Thoracic aorta (tissue), 2 donors: ENCODE results near the gene PUS10. TPM values are rescaled to one million over a fixed set of nuclear protein-coding genes. Genes with fewer than 3 reads are reported as not detected.
"Not testable (repeated sequence)": the region's sequence is repeated elsewhere in the genome, so short reads cannot be mapped to it uniquely, and the experiment has no call there.

Experiments
- ATAC-seq: fragments of 150-250 bp; one replicate; pipeline ENCODE4 v1.8.0; 2017; ENCODE audit warnings: low read depth; ENCODE audit not compliant: insufficient number of reproducible peaks, low FRiP score
- DNase-seq: peaks from one replicate; pipeline ENCODE4 v3.0.0-alpha.2; 2020; ENCODE audit warnings: low spot score
- H3K27ac ChIP-seq, 2 donors: fragments of 200-600 bp; sonication (generic); 1 replicate in 1 of 2; 2 replicates in 1 of 2; pipeline ENCODE4 v1.5.1; 2016; ENCODE audit warnings: mild to moderate bottlenecking in 2 of 2, moderate library complexity in 2 of 2
- H3K27me3 ChIP-seq: fragments of 200-600 bp; sonication (generic); replicated peaks from 2 replicates; pipeline ENCODE4 v1.6.0; 2016; ENCODE audit warnings: mild to moderate bottlenecking; ENCODE audit not compliant: insufficient read depth
- H3K36me3 ChIP-seq: fragments of 200-600 bp; sonication (generic); one replicate; pipeline ENCODE4 v1.5.1; 2016
- H3K4me1 ChIP-seq, 2 donors: fragments of 200-600 bp; sonication (generic); 1 replicate in 1 of 2; 2 replicates in 1 of 2; pipeline versions ENCODE4 v1.5.1 to v1.6.0; 2016; ENCODE audit warnings: low read depth in 2 of 2, mild to moderate bottlenecking in 1 of 2; ENCODE audit not compliant: control insufficient read depth in 1 of 2
- H3K4me3 ChIP-seq: fragments of 200-600 bp; sonication (generic); 2 replicates; pipeline ENCODE4 v1.5.1; 2016; ENCODE audit warnings: mild to moderate bottlenecking
- H3K9me3 ChIP-seq: fragments of 200-600 bp; sonication (generic); 2 replicates; pipeline ENCODE4 v1.5.1; 2016
- total RNA-seq, 2 donors: library from RNA; depleted of rRNA; stranded (reverse); fragments of >200 nt; gene quantifications; one replicate each; pipeline versions ENCODE4 v1.1.0 to v1.2.3, GENCODE V29; 2016
- TF ChIP-seq, protein P1 (sequence below): fragments of 200-600 bp; sonication (generic); IDR thresholded peaks from one replicate; pipeline ENCODE4 v1.5.1; 2019; ENCODE audit warnings: antibody characterized with exemption

The PUS10 gene
- total RNA-seq, 2 donors from 2014 or later: 2.6 to 3.0 TPM

DNA sequence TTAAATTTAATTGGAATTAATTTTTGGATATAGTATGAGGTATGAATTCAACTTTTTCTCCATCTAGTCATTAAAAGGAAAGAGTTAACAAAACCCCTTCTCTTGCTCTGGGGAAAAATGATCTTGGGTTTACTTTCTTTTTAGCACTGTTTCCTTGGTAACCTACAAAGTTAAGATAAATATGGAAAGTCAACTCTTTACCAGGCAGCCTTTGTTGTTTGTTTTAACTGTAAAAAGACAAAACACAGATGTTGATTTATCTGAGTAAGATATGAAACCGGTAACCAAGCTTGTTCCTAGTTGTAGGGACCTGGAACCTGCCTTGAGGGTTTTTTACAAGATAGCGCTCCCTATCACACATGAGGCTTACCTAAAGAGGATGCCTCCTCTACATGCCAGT lies 37.5 kb upstream of the PUS10 start:
- H3K36me3 ChIP-seq: peaks cover 7% of the 10 kb centered on the region
- DNase-seq (no peak), ATAC-seq (no peak)
- TF ChIP-seq, protein P1, sequence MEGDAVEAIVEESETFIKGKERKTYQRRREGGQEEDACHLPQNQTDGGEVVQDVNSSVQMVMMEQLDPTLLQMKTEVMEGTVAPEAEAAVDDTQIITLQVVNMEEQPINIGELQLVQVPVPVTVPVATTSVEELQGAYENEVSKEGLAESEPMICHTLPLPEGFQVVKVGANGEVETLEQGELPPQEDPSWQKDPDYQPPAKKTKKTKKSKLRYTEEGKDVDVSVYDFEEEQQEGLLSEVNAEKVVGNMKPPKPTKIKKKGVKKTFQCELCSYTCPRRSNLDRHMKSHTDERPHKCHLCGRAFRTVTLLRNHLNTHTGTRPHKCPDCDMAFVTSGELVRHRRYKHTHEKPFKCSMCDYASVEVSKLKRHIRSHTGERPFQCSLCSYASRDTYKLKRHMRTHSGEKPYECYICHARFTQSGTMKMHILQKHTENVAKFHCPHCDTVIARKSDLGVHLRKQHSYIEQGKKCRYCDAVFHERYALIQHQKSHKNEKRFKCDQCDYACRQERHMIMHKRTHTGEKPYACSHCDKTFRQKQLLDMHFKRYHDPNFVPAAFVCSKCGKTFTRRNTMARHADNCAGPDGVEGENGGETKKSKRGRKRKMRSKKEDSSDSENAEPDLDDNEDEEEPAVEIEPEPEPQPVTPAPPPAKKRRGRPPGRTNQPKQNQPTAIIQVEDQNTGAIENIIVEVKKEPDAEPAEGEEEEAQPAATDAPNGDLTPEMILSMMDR: no peak
- no peaks in the 10 kb centered on the region for H3K9me3 ChIP-seq
- no peak overlapping the region for H3K27ac ChIP-seq
- H3K4me1 ChIP-seq: no peaks in the 10 kb centered on the region
- no peaks in the 10 kb centered on the region for H3K27me3 ChIP-seq
- no peak overlapping the region for H3K4me3 ChIP-seq

DNA sequence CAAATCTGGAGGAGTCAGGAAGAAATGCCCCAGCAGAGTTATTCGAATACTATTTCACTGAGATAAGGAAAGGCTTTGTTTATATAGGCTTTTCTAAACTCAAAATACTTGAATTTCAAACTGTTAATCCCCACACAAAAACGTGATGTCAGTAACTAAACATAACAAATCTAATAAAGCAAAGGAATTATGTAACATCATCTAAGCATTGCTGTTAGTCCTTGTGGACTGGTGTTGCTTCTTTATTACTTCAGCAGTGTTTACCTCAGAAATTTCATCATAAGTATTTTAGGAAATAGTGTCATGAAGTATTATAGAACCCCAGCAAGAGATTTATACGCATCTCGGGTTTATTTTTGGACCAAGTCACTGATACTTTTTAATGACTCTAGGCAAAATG lies 27.9 kb upstream of the PUS10 start:
- Histone ChIP-seq H3K4me1 (peaks cover 23 to 28% of the 10 kb centered on the region in 2 donors), H3K36me3 (peaks cover 9% of the 10 kb centered on the region), H3K27me3 (no peaks in the 10 kb centered on the region), H3K9me3 (no peaks in the 10 kb centered on the region), H3K27ac (peak overlapping the region in 1 of 2 donors; percentile 4), H3K4me3 (no peak overlapping the region)
- TF ChIP-seq, protein P1: no peak
- DNase-seq (no peak), ATAC-seq (no peak)

DNA sequence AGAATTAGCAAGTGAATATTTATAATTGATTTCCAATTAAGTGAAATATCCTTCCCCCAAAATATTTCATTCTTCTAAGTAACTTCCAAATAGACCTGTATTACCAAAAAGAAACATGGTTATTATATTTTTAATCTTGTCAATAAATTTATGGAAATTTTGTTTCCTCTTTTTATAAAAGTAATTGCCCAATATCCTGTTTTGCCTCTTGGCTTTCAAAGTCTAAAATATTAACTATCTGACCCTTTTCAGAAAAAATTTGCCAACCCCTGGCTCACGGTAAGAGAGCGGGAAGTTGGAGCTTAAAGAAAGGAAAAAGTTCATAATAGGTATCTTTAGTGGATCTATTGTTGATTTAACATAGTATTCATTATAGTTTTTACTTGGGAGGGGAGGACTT lies 27.2 kb upstream of the PUS10 start:
- H3K4me1 ChIP-seq: peaks cover 23 to 28% of the 10 kb centered on the region in 2 donors
- H3K27ac ChIP-seq: peak overlapping the region in 1 of 2 donors; percentile 4
- no peak overlapping the region for H3K4me3 ChIP-seq
- ATAC-seq (no peak), DNase-seq (no peak)
- H3K9me3 ChIP-seq: no peaks in the 10 kb centered on the region
- peaks cover 9% of the 10 kb centered on the region for H3K36me3 ChIP-seq
- no peaks in the 10 kb centered on the region for H3K27me3 ChIP-seq
- TF ChIP-seq, protein P1: no peak

DNA sequence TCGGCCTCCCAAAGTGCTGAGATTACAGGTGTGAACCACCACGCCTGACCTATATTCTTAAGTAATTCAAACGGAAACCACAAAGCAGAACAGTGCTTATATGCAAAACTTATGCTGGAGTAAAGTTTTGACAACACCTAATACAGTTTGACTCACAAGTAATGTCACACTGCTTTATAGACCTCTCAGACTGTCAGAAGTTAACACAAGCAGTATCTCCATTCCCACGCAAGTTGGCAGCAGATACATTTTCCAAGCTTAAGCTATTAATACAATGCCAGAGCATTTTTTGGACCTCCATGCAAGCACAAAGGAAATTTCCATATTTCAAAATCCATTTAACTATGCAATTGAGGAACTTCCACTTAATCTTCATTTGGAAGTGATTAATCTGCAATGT lies 26.6 kb upstream of the PUS10 start:
- TF ChIP-seq, protein P1: no peak
- Histone ChIP-seq H3K27ac (no peak overlapping the region), H3K27me3 (no peaks in the 10 kb centered on the region), H3K9me3 (no peaks in the 10 kb centered on the region), H3K4me1 (peaks cover 23 to 28% of the 10 kb centered on the region in 2 donors), H3K4me3 (no peak overlapping the region), H3K36me3 (peaks cover 9% of the 10 kb centered on the region)
- no peak for ATAC-seq
- DNase-seq: no peak

DNA sequence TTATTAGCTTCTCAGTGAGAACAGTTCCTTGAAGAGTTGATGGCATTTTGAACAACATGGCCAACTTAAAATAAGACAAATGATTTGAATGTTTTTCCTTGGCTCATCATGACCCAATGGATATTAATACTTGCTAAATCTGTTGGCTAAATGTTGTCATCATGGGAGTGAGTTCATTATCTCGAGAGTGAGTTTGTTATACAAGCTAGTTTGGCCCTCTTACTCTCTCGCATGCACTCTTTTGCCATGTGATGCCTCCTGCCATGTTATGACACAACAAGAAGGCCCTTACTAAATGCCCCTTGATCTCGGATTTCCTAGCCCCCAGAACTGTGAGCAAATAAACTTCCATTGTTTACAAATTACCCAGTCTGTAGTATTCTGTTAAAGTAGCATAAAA lies 24.8 kb upstream of the PUS10 start:
- H3K9me3 ChIP-seq: peaks cover 5% of the 10 kb centered on the region
- H3K4me1 ChIP-seq: peaks cover 23 to 28% of the 10 kb centered on the region in 2 donors
- H3K27ac ChIP-seq: no peak overlapping the region
- no peak for DNase-seq
- no peak overlapping the region for H3K4me3 ChIP-seq
- no peak for ATAC-seq
- no peaks in the 10 kb centered on the region for H3K36me3 ChIP-seq
- TF ChIP-seq, protein P1: no peak
- H3K27me3 ChIP-seq: no peaks in the 10 kb centered on the region

DNA sequence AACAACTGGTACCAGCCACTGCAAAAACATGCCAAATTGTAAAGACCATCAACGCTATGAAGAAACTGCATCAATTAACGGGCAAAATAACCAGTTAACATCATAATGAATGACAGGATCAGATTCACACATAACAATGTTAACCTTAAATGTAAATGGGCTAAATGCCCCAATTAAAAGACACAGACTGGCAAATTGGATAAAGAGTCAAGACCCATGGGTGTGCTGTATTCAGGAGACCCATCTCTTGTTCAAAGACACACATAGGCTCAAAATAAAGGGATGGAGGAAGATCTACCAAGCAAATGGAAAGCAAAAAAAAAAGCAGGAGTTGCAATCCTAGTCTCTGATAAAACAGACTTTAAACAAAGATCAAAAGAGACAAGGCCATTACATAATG lies 18.6 kb upstream of the PUS10 start:
- H3K27ac ChIP-seq, H3K4me3 ChIP-seq, ATAC-seq, H3K9me3 ChIP-seq, H3K4me1 ChIP-seq, H3K27me3 ChIP-seq, DNase-seq: not testable (repeated sequence)
- peaks cover 36% of the 10 kb centered on the region for H3K36me3 ChIP-seq

DNA sequence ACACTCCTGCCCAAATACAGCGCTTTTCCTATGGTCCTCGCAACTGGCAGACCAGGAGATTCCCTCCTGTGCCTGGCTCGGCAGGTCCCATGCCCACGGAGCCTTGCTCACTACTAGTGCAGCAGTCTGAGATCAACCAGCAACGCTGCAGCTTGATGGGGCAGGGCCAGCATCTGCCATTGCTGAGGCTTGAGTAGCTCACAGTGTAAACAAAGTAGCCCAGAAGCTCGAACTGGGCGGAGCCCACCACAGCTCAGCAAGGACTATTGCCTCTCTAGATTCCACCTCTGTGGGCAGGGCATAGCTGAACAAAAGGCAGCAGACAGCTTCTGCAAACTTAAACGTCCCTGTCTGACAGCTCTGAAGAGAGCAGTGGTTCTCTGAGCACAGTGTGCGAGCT lies 16.5 kb upstream of the PUS10 start:
- not testable (repeated sequence) for H3K27ac ChIP-seq, H3K4me3 ChIP-seq, H3K9me3 ChIP-seq, ATAC-seq, H3K27me3 ChIP-seq, DNase-seq, H3K4me1 ChIP-seq
- peaks cover 42% of the 10 kb centered on the region for H3K36me3 ChIP-seq
